Stimulated activated CD4-positive, alpha-beta T cell treated with anti-CD3 and anti-CD28 coated beads, Interleukin-4, amount 100 ng/mL, for 4 hours (primary cell): ENCODE measurements around the gene ORC3.
A peak's percentile ranks its signal among the peaks of the same experiment; 100 is the strongest.

Experiments used
- DNase-seq, 2 experiments: peaks; one replicate each; pipeline ENCODE4 v3.0.0-alpha.2; 2020

ORC3 gene

GRCh38 chr6:87589693-87590416 is at the start of gene ORC3, which contains the start of gene RARS2:
ORC3 (plus strand) TSS chr6:87590135; CDS start chr6:87590169, 34 bp downstream.
RARS2 (minus strand) TSS chr6:87589987; CDS start chr6:87589957, 30 bp downstream.
- peak; percentile 90 to 93 for DNase-seq

GRCh38 chr6:87540539-87540938 is 49.4 kb upstream of the ORC3 start:
- DNase-seq: no peak

GRCh38 chr6:87541041-87541440 is 48.9 kb upstream of the ORC3 start:
- no peak for DNase-seq

GRCh38 chr6:87541744-87542143 is 48.2 kb upstream of the ORC3 start:
- DNase-seq: no peak

GRCh38 chr6:87543696-87544473 is 46.0 kb upstream of the ORC3 start:
- DNase-seq: no peak

GRCh38 chr6:87544474-87544735 is 45.5 kb upstream of the ORC3 start:
- no peak for DNase-seq

GRCh38 chr6:87551799-87552198 is 38.1 kb upstream of the ORC3 start:
- no peak for DNase-seq

GRCh38 chr6:87553159-87553765 is 36.7 kb upstream of the ORC3 start:
- DNase-seq: no peak

- no peak for DNase-seq
Measured at GRCh38 chr6:87555506-87555905, 34.4 kb upstream of the ORC3 start.

GRCh38 chr6:87558446-87558845 is 31.5 kb upstream of the ORC3 start:
- no peak for DNase-seq

GRCh38 chr6:87561017-87561416 is 28.9 kb upstream of the ORC3 start:
- DNase-seq: no peak

- no peak for DNase-seq
Measured at GRCh38 chr6:87572021-87572420, 17.9 kb upstream of the ORC3 start.

- no peak for DNase-seq
Measured at GRCh38 chr6:87572883-87573282, 17.1 kb upstream of the ORC3 start.

- no peak for DNase-seq
Measured at GRCh38 chr6:87573307-87574024, 16.5 kb upstream of the ORC3 start.

GRCh38 chr6:87574237-87574804 is 15.6 kb upstream of the ORC3 start:
- DNase-seq: no peak

- DNase-seq: no peak
Measured at GRCh38 chr6:87575423-87575822, 14.5 kb upstream of the ORC3 start.

- no peak for DNase-seq
Measured at GRCh38 chr6:87583822-87584221, 6.1 kb upstream of the ORC3 start.

GRCh38 chr6:87586371-87587077 is 3.4 kb upstream of the ORC3 start:
- no peak for DNase-seq

- DNase-seq: no peak
Measured at GRCh38 chr6:87588756-87589407, 1.1 kb upstream of the ORC3 start.

GRCh38 chr6:87590417-87590880 is 514 bp downstream of the ORC3 start:
- no peak for DNase-seq

GRCh38 chr6:87590990-87591389 is 1.1 kb downstream of the ORC3 start:
- no peak for DNase-seq

- no peak for DNase-seq
Measured at GRCh38 chr6:87600576-87600975, 10.6 kb downstream of the ORC3 start.
